ENCODE results near the gene PDGFRB. TPM values are rescaled to one million over a fixed set of nuclear protein-coding genes. Genes with fewer than 3 reads are reported as not detected.

PDGFRB gene
- total RNA-seq, 1 experiment from 2014 or later = 0.34 TPM

GRCh38 chr5:150204590-150204960 is 48.9 kb upstream of the PDGFRB start:
- peaks cover 2% of the 10 kb centered on the region; the same call in 1 of the 2 replicates for H3K27me3 ChIP-seq (ENCODE audit: insufficient read depth, low read length)
- H3K4me2 ChIP-seq (ENCODE audit: low read length) = no peak overlapping the region
- POLR2A ChIA-PET = no interaction called here

More at GRCh38 chr5:150204590-150204960, 48.9 kb upstream of the PDGFRB start:
- ATAC-seq (no peak), DNase-seq (ENCODE audit: low read depth, low spot score) (no peak)
- ChIA-PET CTCF (no interaction called here), RAD21 (ENCODE audit: low non-redundant PET in 1 of 2, low total read pairs in 2 of 2, uncharacterized antibody in 2 of 2, unreplicated experiment in 2 of 2) (no interaction called here)
- peaks cover 0 to 12% of the 10 kb centered on the region in 2 experiments; a peak in 2 of 4 replicates for H3K4me1 ChIP-seq (ENCODE audit: control insufficient read depth in 1 of 2, insufficient read depth in 2 of 2, low read length in 2 of 2)
- intact Hi-C loops (cut with micrococcal nuclease) = no loop called here
- no peaks in the 10 kb centered on the region for H3K36me3 ChIP-seq (ENCODE audit: control insufficient read depth in 1 of 2, insufficient read depth in 2 of 2, low read length in 2 of 2)
- TF ChIP-seq ZNF274 (IDR thresholded peaks at IDR 0.05; ENCODE audit: low read depth, low read length) (no peak), REST (IDR thresholded peaks at IDR 0.05; ENCODE audit: low read depth) (no peak), CBX3 (IDR thresholded peaks at IDR 0.05; ENCODE audit: low read depth) (no peak), POLR2A (IDR thresholded peaks at IDR 0.05; ENCODE audit: borderline replicate concordance, extremely low read depth, insufficient read depth, insufficient read length) (no peak), SRF (IDR thresholded peaks at IDR 0.05; ENCODE audit: low read depth) (no peak), ZFX (IDR thresholded peaks at IDR 0.05) (no peak), ATF3 (IDR thresholded peaks at IDR 0.05) (no peak), CTCF (IDR thresholded peaks at IDR 0.05 in 2 of 3, conservative IDR thresholded peaks at IDR 0.05 in 1 of 3; ENCODE audit: borderline replicate concordance in 1 of 3, insufficient read depth in 1 of 3, low read depth in 2 of 3, low read length in 2 of 3) (no peak), ELF1 (IDR thresholded peaks at IDR 0.05; ENCODE audit: borderline replicate concordance, low read depth) (no peak), EZH2 (IDR thresholded peaks at IDR 0.05) (no peak), CEBPB (IDR thresholded peaks at IDR 0.05; ENCODE audit: low read depth) (no peak), JUND (IDR thresholded peaks at IDR 0.05) (no peak), SIN3A (IDR thresholded peaks at IDR 0.05; ENCODE audit: low read depth) (no peak)
- H3K9me3 ChIP-seq (ENCODE audit: control insufficient read depth in 1 of 2, insufficient read depth in 1 of 2, low read depth in 1 of 2, low read length in 2 of 2) = no peaks in the 10 kb centered on the region
- H3K27ac ChIP-seq (ENCODE audit: low read depth, low read length) = no peak overlapping the region
- H3K4me3 ChIP-seq (replicated peaks in 1 of 2; ENCODE audit: low read depth in 1 of 2, low read length in 2 of 2) = no peak overlapping the region
- no peaks in the 10 kb centered on the region for H3K9me2 ChIP-seq (ENCODE audit: insufficient read depth)
- H3K79me2 ChIP-seq (ENCODE audit: insufficient read depth, low read length) = no peaks in the 10 kb centered on the region
- no peak overlapping the region for H2AFZ ChIP-seq (ENCODE audit: low read depth, low read length, poor library complexity, severe bottlenecking)
- no peak overlapping the region for H3K9ac ChIP-seq (ENCODE audit: low read length)
- H4K20me1 ChIP-seq (ENCODE audit: insufficient read depth) = no peaks in the 10 kb centered on the region
- no TSS peak for BruUV-seq (replicated peaks)

Measured in HCT116 (cell line).